ENCODE measurements around the gene PBX4.
A peak's percentile ranks its signal among the peaks of the same experiment; 100 is the strongest.

The PBX4 gene

DNA sequence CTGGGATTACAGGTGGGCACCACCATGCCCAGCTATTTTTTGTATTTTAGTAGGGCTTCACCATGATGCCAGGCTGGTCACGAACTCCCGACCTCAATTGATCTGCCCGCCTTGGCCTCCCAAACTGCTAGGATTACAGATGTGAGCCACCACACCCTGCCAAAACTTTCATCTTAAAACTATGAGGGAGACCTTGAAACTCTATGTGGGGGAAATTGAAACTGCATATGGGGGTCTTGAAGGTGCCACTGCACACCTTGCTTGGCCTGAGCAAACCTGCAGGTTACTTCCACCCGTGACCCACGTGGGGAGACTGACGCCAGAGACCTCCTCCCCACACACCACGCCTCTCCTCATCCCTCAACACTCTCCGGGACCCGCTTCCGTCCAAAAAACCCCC lies 64.8 kb downstream of the PBX4 start:
- no peak for DNase-seq

- peak; percentile 31 for DNase-seq
Measured at GRCh38 chr19:19552798-19553197, 65.7 kb downstream of the PBX4 start.

DNA sequence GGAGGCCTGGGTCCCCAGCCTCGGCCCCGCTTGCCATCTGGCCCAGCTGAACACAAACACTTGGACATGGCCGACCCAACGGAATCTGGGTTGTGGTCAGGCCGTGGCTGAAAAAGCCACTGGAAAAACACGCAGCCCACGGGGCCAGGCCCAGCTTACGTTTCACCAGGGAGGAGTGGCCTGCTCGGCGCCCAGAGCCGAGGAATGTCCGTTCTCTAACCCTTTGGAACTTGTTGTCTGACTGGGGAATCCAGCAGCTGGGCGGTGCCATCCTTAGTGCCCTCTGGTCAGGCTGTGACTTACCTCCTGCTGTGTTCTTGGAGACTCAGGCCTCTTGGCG lies 66.7 kb downstream of the PBX4 start:
- DNase-seq, result no peak

- no peak for DNase-seq
Measured at GRCh38 chr19:19550972-19551852, 67.3 kb downstream of the PBX4 start.

- DNase-seq, result no peak
Measured at GRCh38 chr19:19550485-19550929, 68.0 kb downstream of the PBX4 start.

- no peak for DNase-seq
Measured at GRCh38 chr19:19549804-19550464, 68.6 kb downstream of the PBX4 start.

GRCh38 chr19:19548915-19549759 lies 69.3 kb downstream of the PBX4 start:
- DNase-seq, result no peak

GRCh38 chr19:19547674-19548336 lies 70.7 kb downstream of the PBX4 start:
- DNase-seq, result no peak

GRCh38 chr19:19546751-19547162 lies 71.7 kb downstream of the PBX4 start:
- DNase-seq, result no peak

- no peak for DNase-seq
Measured at GRCh38 chr19:19545707-19546106, 72.8 kb downstream of the PBX4 start.

GRCh38 chr19:19544954-19545591 lies 73.4 kb downstream of the PBX4 start:
- DNase-seq, result no peak

GRCh38 chr19:19544257-19544953 lies 74.1 kb downstream of the PBX4 start:
- DNase-seq, result no peak

GRCh38 chr19:19543640-19544039 lies 74.8 kb downstream of the PBX4 start:
- DNase-seq, result no peak

DNA sequence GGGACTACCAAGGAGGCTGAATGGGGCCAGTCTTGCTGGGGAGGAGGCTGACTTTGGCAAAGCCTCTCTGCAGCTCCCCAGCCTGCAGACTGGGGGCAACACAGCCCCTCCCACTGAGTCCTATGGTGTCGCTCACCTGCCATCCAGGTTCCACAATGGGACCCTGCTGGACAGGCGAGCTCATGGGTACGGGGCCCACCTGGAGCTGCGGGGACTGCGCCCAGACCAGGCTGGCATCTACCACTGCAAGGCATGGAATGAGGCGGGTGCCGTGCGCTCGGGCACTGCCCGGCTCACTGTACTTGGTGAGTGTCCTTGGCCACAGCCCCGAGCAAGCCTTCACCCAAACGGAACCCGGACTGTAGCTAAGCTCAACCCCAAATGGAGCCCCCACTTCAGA lies 75.4 kb downstream of the PBX4 start:
- no peak for DNase-seq

- no peak for DNase-seq
Measured at GRCh38 chr19:19542507-19542906, 76.0 kb downstream of the PBX4 start.

GRCh38 chr19:19541616-19542015 lies 76.9 kb downstream of the PBX4 start:
- no peak for DNase-seq

DNA sequence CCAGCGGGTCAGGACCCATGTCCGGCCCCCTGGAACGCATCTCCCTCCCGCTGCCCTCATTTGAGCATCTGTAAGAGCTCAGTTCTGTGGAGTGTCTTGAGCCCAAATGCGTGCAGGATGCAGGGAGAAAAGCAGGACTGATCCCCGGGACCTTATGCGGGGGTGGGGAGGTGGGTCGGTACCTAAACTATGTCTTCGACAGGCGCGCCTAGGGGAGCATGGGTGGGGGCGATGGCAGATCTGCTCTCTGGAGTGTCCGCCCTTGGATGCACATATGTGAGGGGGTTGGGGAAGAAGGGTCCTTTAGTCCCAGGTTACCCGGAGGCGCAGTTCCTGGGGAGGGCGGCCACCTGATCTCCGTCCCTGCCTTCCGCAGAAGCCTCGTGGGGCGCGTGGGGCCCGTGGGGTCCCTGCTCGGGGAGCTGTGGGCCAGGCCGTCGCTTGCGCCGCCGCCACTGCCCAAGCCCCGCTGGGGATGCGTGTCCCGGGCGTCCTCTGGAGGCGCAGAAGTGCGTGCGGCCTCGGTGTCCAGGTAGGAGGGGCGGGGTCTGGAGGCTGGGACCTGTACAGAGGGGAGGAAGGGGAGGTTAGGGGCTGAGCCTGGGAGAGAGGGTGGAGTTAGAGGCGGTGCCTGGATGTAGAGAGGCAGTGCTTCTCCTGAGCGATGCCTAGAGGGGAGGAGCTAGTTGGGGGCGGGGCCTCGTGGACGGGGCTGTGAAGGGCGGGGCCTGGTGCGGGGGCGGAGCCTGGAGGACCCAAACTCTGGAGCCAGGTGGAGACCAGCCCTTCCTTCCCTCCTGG lies 77.6 kb downstream of the PBX4 start:
- peak; percentile 80 for DNase-seq

DNA sequence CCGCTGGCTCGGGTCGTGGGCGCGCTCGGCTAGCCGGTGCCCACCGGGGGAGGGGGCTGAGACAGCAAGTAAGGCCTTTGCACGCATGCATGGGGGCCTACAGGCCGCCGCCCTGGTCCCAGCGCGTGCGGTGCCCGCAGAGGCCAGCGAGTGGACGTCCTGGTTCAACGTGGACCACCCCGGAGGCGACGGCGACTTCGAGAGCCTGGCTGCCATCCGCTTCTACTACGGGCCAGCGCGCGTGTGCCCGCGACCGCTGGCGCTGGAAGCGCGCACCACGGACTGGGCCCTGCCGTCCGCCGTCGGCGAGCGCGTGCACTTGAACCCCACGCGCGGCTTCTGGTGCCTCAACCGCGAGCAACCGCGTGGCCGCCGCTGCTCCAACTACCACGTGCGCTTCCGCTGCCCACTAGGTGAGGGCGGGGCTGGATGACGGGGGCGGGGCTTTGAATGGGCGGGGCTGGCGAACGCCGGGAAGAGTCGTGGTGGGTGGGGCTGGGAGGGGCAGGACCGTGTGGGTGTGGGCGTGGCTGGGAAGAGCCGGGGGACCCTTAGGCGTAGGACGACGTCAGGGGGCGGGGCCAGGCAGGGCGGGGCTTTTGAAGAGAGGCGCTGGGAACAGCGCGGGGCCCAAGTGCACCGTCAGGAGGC lies 78.3 kb downstream of the PBX4 start:
- DNase-seq, result peak; percentile 66

- no peak for DNase-seq
Measured at GRCh38 chr19:19539698-19540063, 78.8 kb downstream of the PBX4 start.

DNA sequence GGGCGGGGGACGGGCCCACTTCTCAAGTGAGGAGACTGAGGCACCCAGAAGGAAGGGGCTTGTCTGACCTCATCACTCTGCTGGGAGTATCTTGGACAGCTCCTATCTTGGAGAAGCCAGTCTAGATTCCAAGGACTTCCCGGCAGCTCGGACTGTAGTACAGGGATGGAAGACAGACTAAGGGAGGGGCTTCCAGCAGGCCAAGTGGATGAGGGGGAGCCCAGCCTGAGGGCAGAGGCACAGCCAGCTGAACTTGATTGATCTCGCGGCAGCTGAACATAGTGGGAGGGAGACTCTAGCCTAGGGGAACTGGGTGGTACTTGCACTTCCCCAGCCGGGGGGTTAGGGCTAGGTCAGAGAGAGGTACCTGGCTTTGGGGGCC lies 79.7 kb downstream of the PBX4 start:
- DNase-seq, result no peak

Data from activated naive CD4-positive, alpha-beta T cell treated with anti-CD3 and anti-CD28 coated beads, Interleukin-2, amount 50 U/mL, for 16 hours (primary cell).